H1 (cell line): ENCODE results near the gene RPS6KA2. TPM values are rescaled to one million over a fixed set of nuclear protein-coding genes. Genes with fewer than 3 reads are reported as not detected.

Experiments used
- CTCF ChIA-PET: fragments of 300-600 bp; sonication (Branson Sonifier 250); formaldehyde crosslinking; loops from one replicate; lab custom pipeline; 2021; ENCODE audit not compliant: partially characterized antibody; lab: Charles Lee
- POLR2A ChIA-PET: fragments of 300-600 bp; sonication (Branson Sonifier 250); formaldehyde crosslinking; loops from one replicate; lab custom pipeline; 2021; ENCODE audit warnings: inconsistent platforms; ENCODE audit not compliant: partially characterized antibody; lab: Charles Lee
- DNase-seq, 2 experiments: peaks; one replicate each; pipeline versions ENCODE4 v3.0.0 to v3.0.0-alpha.2; 2010 to 2022; ENCODE audit warnings: low spot score in 2 of 2, low read depth in 1 of 2, mixed read lengths in 1 of 2
- FAIRE-seq: peaks from 2 replicates; lab custom pipeline; 2011; peaks lifted over from hg19 to GRCh38; lab: Jason Lieb, UNC
- H2AFZ ChIP-seq: 2 replicates; pipeline ENCODE4 v1.8.1; 2012; ENCODE audit warnings: low read length, inconsistent platforms
- H2AK5ac ChIP-seq: 2 replicates; pipeline ENCODE4 v1.6.1; 2013; ENCODE audit warnings: low read depth, low read length
- H2BK120ac ChIP-seq: replicated peaks from 2 replicates; pipeline ENCODE3; 2013; ENCODE audit warnings: low read depth, low read length, inconsistent platforms
- H2BK12ac ChIP-seq: 2 replicates; pipeline ENCODE4 v1.6.1; 2013; ENCODE audit warnings: low read depth, low read length
- H2BK15ac ChIP-seq: 2 replicates; pipeline ENCODE4 v1.6.1; 2013; ENCODE audit warnings: low read length
- H2BK20ac ChIP-seq: 2 replicates; pipeline ENCODE4 v1.6.1; 2013; ENCODE audit warnings: low read length
- H2BK5ac ChIP-seq: 2 replicates; pipeline ENCODE4 v1.6.1; 2013; ENCODE audit warnings: low read depth, low read length
- H3K14ac ChIP-seq: 2 replicates; pipeline ENCODE4 v1.6.1; 2013; ENCODE audit warnings: inconsistent platforms; ENCODE audit not compliant: insufficient read length
- H3K18ac ChIP-seq: 2 replicates; pipeline ENCODE4 v1.6.1; 2013; ENCODE audit warnings: low read length; ENCODE audit errors: extremely low read depth
- H3K23ac ChIP-seq: 2 replicates; pipeline ENCODE4 v1.6.1; 2013; ENCODE audit warnings: inconsistent platforms; ENCODE audit not compliant: insufficient read length
- H3K23me2 ChIP-seq: 2 replicates; pipeline ENCODE4 v1.6.1; 2013; ENCODE audit warnings: low read depth, low read length
- H3K27ac ChIP-seq: 2 replicates; pipeline ENCODE4 v1.6.1; 2011; ENCODE audit warnings: low read depth, low read length, inconsistent platforms
- H3K27me3 ChIP-seq, 4 experiments: replicated peaks in 1 of 4; 1 replicate in 1 of 4; 2 replicates in 3 of 4; pipeline versions ENCODE4 v1.6.1 to v1.8.1; 2011 to 2013; ENCODE audit warnings: low read length in 3 of 4, mild to moderate bottlenecking in 3 of 4, inconsistent platforms in 2 of 4, mixed read lengths in 2 of 4, moderate library complexity in 1 of 4; ENCODE audit not compliant: control insufficient read depth in 3 of 4, insufficient read depth in 3 of 4; ENCODE audit errors: extremely low read depth in 1 of 4
- H3K36me3 ChIP-seq, 4 experiments: 2 replicates each; pipeline versions ENCODE4 v1.6.1 to v1.8.1; 2011 to 2013; ENCODE audit warnings: mild to moderate bottlenecking in 4 of 4, low read length in 3 of 4, moderate library complexity in 2 of 4, control low read depth in 1 of 4, inconsistent platforms in 1 of 4; ENCODE audit not compliant: insufficient read depth in 4 of 4, control insufficient read depth in 2 of 4
- H3K4ac ChIP-seq: replicated peaks from 2 replicates; pipeline ENCODE3; 2013; ENCODE audit warnings: low read length, low read depth, mixed read lengths, inconsistent platforms; ENCODE audit not compliant: insufficient read length
- H3K4me1 ChIP-seq, 4 experiments: replicated peaks in 1 of 4; 1 replicate in 1 of 4; 2 replicates in 3 of 4; pipeline versions ENCODE4 v1.6.1 to v1.8.1; 2011 to 2013; ENCODE audit warnings: low read length in 3 of 4, inconsistent platforms in 2 of 4, mixed read lengths in 1 of 4; ENCODE audit not compliant: insufficient read depth in 4 of 4, control insufficient read depth in 3 of 4
- H3K4me2 ChIP-seq, 2 experiments: 2 replicates each; pipeline versions ENCODE4 v1.6.1 to v1.8.1; 2011 to 2013; ENCODE audit warnings: low read depth in 2 of 2, low read length in 2 of 2, control low read depth in 1 of 2, inconsistent platforms in 1 of 2, mild to moderate bottlenecking in 1 of 2; ENCODE audit not compliant: insufficient read depth in 1 of 2
- H3K4me3 ChIP-seq, 4 experiments: fragments of 200-600, 300-600 bp in 1 of 4; sonication (generic), shearing (Covaris generic), sonication (Bioruptor Twin) in 1 of 4; 2 replicates each; pipeline versions ENCODE4 v1.5.1 to v1.8.1; 2011 to 2016; ENCODE audit warnings: low read length in 4 of 4, low read depth in 3 of 4, control low read depth in 2 of 4, inconsistent platforms in 2 of 4, mild to moderate bottlenecking in 2 of 4, mixed read lengths in 1 of 4, moderate library complexity in 1 of 4; ENCODE audit not compliant: insufficient read depth in 2 of 4; ENCODE audit errors: extremely low read depth in 1 of 4
- H3K56ac ChIP-seq: replicated peaks from 2 replicates; pipeline ENCODE3; 2013; ENCODE audit warnings: low read depth, mild to moderate bottlenecking, mixed read lengths, low read length, inconsistent platforms; ENCODE audit not compliant: insufficient read length
- H3K79me1 ChIP-seq: 2 replicates; pipeline ENCODE4 v1.6.1; 2013; ENCODE audit warnings: low read depth, low read length, control low read depth
- H3K79me2 ChIP-seq, 2 experiments: 2 replicates each; pipeline versions ENCODE4 v1.6.1 to v1.8.1; 2012 to 2013; ENCODE audit warnings: low read length in 2 of 2, mild to moderate bottlenecking in 2 of 2, inconsistent platforms in 1 of 2; ENCODE audit not compliant: insufficient read depth in 2 of 2, control insufficient read depth in 1 of 2
- H3K9ac ChIP-seq, 4 experiments: replicated peaks in 1 of 4; 1 replicate in 1 of 4; 2 replicates in 3 of 4; pipeline versions ENCODE4 v1.6.1 to v1.8.1; 2011 to 2013; ENCODE audit warnings: low read depth in 3 of 4, low read length in 3 of 4, control low read depth in 2 of 4, mild to moderate bottlenecking in 2 of 4, moderate library complexity in 2 of 4, inconsistent platforms in 1 of 4; ENCODE audit errors: extremely low read depth in 1 of 4
- H3K9me3 ChIP-seq, 2 experiments: 2 replicates each; pipeline versions ENCODE4 v1.6.1 to v1.8.1; 2012 to 2013; ENCODE audit warnings: mild to moderate bottlenecking in 2 of 2, moderate library complexity in 2 of 2, control low read depth in 1 of 2, inconsistent platforms in 1 of 2, low read depth in 1 of 2, low read length in 1 of 2, mixed read lengths in 1 of 2; ENCODE audit not compliant: insufficient read depth in 2 of 2
- H4K20me1 ChIP-seq, 2 experiments: replicated peaks in 1 of 2; 2 replicates each; pipeline versions ENCODE3 to v1.8.1; 2011 to 2013; ENCODE audit warnings: inconsistent platforms in 2 of 2, low read length in 2 of 2, mild to moderate bottlenecking in 1 of 2; ENCODE audit not compliant: insufficient read depth in 2 of 2, control insufficient read depth in 1 of 2
- H4K5ac ChIP-seq: 2 replicates; pipeline ENCODE4 v1.6.1; 2013; ENCODE audit warnings: low read length, low read depth, mixed read lengths, inconsistent platforms; ENCODE audit not compliant: insufficient read length
- H4K8ac ChIP-seq: 2 replicates; pipeline ENCODE4 v1.8.0; 2013; ENCODE audit warnings: mild to moderate bottlenecking, moderate library complexity, low read length, inconsistent platforms; ENCODE audit not compliant: insufficient read depth; ENCODE audit errors: extremely low read depth
- H4K91ac ChIP-seq: replicated peaks from 2 replicates; pipeline ENCODE3; 2013; ENCODE audit warnings: low read length, mixed read lengths, inconsistent platforms; ENCODE audit not compliant: insufficient read length
- BCL11A ChIP-seq, 2 experiments: IDR thresholded peaks; one replicate each; pipeline ENCODE4 v1.6.1; 2011; ENCODE audit warnings: low read depth in 2 of 2, low read length in 2 of 2, mild to moderate bottlenecking in 2 of 2
- CBX5 ChIP-seq: fragments of 300-800, 300-1000 bp; sonication (generic); IDR thresholded peaks from 2 replicates; pipeline ENCODE4 v1.7.1; 2016; ENCODE audit warnings: antibody characterized with exemption, low read length, low read depth
- CTBP2 ChIP-seq: IDR thresholded peaks from 2 replicates; pipeline ENCODE4 v1.7.0; 2011; ENCODE audit warnings: borderline replicate concordance, mild to moderate bottlenecking, moderate library complexity, mixed read lengths, low read length; ENCODE audit not compliant: insufficient read depth, insufficient read length
- GABPA ChIP-seq: IDR thresholded peaks from 2 replicates; pipeline ENCODE4 v1.6.1; 2011; ENCODE audit warnings: mild to moderate bottlenecking, low read length, moderate library complexity, borderline replicate concordance; ENCODE audit not compliant: insufficient read depth
- GTF2F1 ChIP-seq: IDR thresholded peaks from 2 replicates; pipeline ENCODE4 v1.6.1; 2012; ENCODE audit warnings: low read depth, low read length, improper control_type of control experiment, borderline replicate concordance
- HDAC2 ChIP-seq, 2 experiments: fragments of 300-600 bp in 1 of 2; sonication (generic) in 1 of 2; IDR thresholded peaks; 2 replicates each; pipeline ENCODE4 v1.6.1; 2011 to 2012; ENCODE audit warnings: low read depth in 2 of 2, low read length in 2 of 2, mild to moderate bottlenecking in 2 of 2, moderate library complexity in 2 of 2, borderline replicate concordance in 1 of 2, inconsistent platforms in 1 of 2
- JUN ChIP-seq: IDR thresholded peaks from 2 replicates; pipeline ENCODE4 v1.6.1; 2011; ENCODE audit warnings: low read depth, mild to moderate bottlenecking, improper control_type of control experiment, low read length
- KDM1A ChIP-seq: fragments of 200-600, 300-600 bp; sonication (generic); IDR thresholded peaks from 2 replicates; pipeline ENCODE4 v1.7.1; 2016; ENCODE audit warnings: mild to moderate bottlenecking, low read length, borderline replicate concordance
- POLR2AphosphoS5 ChIP-seq: IDR thresholded peaks from 2 replicates; pipeline ENCODE4 v1.6.1; 2011; ENCODE audit warnings: low read depth, low read length
- RBBP5 ChIP-seq: IDR thresholded peaks from 2 replicates; pipeline ENCODE4 v1.7.1; 2012; ENCODE audit warnings: low read depth, mild to moderate bottlenecking, inconsistent platforms, low read length, moderate library complexity, borderline replicate concordance
- SP4 ChIP-seq: IDR thresholded peaks from 2 replicates; pipeline ENCODE4 v1.6.1; 2012; ENCODE audit warnings: low read length, inconsistent platforms
- WGBS, 2 experiments: shearing (Covaris generic) in 1 of 2; methylation state at CpG; one replicate each; pipeline versions ENCODE4 v1.1.6 to v1.1.7; 2013 to 2015; ENCODE audit warnings: low lambda C conversion rate in 2 of 2, mixed read lengths in 2 of 2, inconsistent platforms in 1 of 2, low coverage in 1 of 2, missing lambda C conversion rate in 1 of 2; ENCODE audit not compliant: insufficient replicate concordance in 2 of 2, insufficient coverage in 1 of 2, insufficient read length in 1 of 2; ENCODE audit errors: extremely low coverage in 1 of 2, missing lambda C conversion rate in 1 of 2; 5-methylcytosine and 5-hydroxymethylcytosine counted together
- polyA plus RNA-seq, 7 experiments: library from polyadenylated mRNA; depleted of rRNA in 3 of 7; stranded (reverse) in 5 of 7; unstranded in 2 of 7; fragments of >200 nt in 5 of 7; fragments of 200-250 nt in 2 of 7; gene quantifications; 1 replicate in 5 of 7; 2 replicates in 1 of 7; 4 replicates in 1 of 7; pipeline versions ENCODE4 v1.2.1 to v1.2.3, GENCODE V29; 2011 to 2013; ENCODE audit warnings: missing spikeins in 2 of 7, mixed read lengths in 2 of 7
- total RNA-seq: library from RNA; stranded (reverse); fragmentation: NEBNext Ultra II Directional; extraction: Animal tissue kit (Norgen Biotek cat#: 25700); gene quantifications from 2 replicates; pipeline ENCODE4 v1.2.1, GENCODE V29; 2021
- TF ChIP-seq, protein P1 (sequence below): IDR thresholded peaks from 2 replicates; pipeline ENCODE4 v1.6.1; 2012; ENCODE audit warnings: low read length, inconsistent platforms

Gene RPS6KA2
- total and polyA plus RNA-seq, 2 of the 8 experiments (the other 6 are each of a cell fraction or from before 2014, with no cell fraction given) = 8.8 to 25.7 TPM

DNA sequence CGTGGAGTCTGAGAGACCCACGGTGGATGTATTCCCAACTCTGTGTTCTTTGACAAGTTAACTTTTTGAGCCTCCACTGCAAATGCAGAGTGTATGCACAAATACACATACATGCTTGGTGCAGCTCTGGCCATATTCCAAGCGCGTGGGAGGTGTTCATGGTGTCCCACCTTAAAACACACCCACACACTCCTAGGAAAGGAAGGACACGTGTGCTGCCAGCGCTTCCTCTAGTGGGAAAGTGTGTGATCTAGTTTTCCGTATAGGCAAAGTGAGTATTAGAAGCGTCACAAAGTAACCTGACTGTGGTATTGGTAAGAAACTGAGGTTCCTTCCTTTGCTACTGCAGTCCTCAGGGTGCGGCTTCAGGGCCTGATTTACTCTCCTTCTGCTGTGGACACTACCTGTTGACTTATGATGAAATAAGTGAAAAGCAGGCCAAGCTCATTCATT lies 208.3 kb downstream of the RPS6KA2 start:
- Histone ChIP-seq H2BK15ac (no peak overlapping the region), H4K20me1 (peaks cover 0 to 7% of the 10 kb centered on the region in 2 experiments), H3K4ac (no peak overlapping the region), H2AFZ (no peak overlapping the region), H3K56ac (no peak overlapping the region), H2BK120ac (no peak overlapping the region), H4K8ac (no peak overlapping the region), H2BK12ac (no peak overlapping the region), H2AK5ac (no peak overlapping the region), H3K36me3 (peaks cover 4 to 9% (median 4%) of the 10 kb centered on the region in 4 experiments; a peak in 6 of 8 replicates), H4K5ac (no peak overlapping the region), H2BK20ac (no peak overlapping the region), H4K91ac (no peak overlapping the region), H3K4me2 (no peak overlapping the region), H2BK5ac (no peak overlapping the region), H3K4me1 (no peaks in the 10 kb centered on the region), H3K23ac (no peak overlapping the region), H3K9ac (no peak overlapping the region), H3K23me2 (peaks cover 12% of the 10 kb centered on the region; the same call in 1 of the 2 replicates), H3K27ac (no peak overlapping the region), H3K79me2 (no peaks in the 10 kb centered on the region), H3K4me3 (no peak overlapping the region), H3K14ac (no peak overlapping the region), H3K79me1 (no peaks in the 10 kb centered on the region), H3K27me3 (no peaks in the 10 kb centered on the region), H3K18ac (no peak overlapping the region), H3K9me3 (no peaks in the 10 kb centered on the region)
- FAIRE-seq (no peak), DNase-seq (no peak)
- 91% methylated on average over 9 of the region's 9 CpGs; no CpG with 5 or more reads in 1 of the 2 experiments for WGBS, 2 experiments
- POLR2A ChIA-PET = no interaction called here
- CTCF ChIA-PET = interaction anchor here (3.0 kb wide), 1 partner anchor 18 kb away, joined by 11 read pairs; no protein-coding TSS in a partner anchor
- TF ChIP-seq GTF2F1 = no peak
- TF ChIP-seq, protein P1, sequence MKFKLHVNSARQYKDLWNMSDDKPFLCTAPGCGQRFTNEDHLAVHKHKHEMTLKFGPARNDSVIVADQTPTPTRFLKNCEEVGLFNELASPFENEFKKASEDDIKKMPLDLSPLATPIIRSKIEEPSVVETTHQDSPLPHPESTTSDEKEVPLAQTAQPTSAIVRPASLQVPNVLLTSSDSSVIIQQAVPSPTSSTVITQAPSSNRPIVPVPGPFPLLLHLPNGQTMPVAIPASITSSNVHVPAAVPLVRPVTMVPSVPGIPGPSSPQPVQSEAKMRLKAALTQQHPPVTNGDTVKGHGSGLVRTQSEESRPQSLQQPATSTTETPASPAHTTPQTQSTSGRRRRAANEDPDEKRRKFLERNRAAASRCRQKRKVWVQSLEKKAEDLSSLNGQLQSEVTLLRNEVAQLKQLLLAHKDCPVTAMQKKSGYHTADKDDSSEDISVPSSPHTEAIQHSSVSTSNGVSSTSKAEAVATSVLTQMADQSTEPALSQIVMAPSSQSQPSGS = no peak
- no peak for TF ChIP-seq KDM1A
- TF ChIP-seq SP4 = no peak
- TF ChIP-seq GABPA = no peak
- no peak for TF ChIP-seq CBX5
- TF ChIP-seq BCL11A (IDR thresholded peaks at IDR 0.05; ENCODE audit: low read depth in 2 of 2, low read length in 2 of 2) = no peak
- TF ChIP-seq HDAC2 (IDR thresholded peaks at IDR 0.05; ENCODE audit: borderline replicate concordance in 1 of 2, low read depth in 2 of 2, low read length in 2 of 2) = no peak
- TF ChIP-seq JUN = no peak
- no peak for TF ChIP-seq POLR2AphosphoS5
- no peak for TF ChIP-seq CTBP2
- no peak for TF ChIP-seq RBBP5
